Cerebellar cortex (tissue), 1 donor: ENCODE results near the gene PADI6.
"Not testable (repeated sequence)": the region's sequence is repeated elsewhere in the genome, so short reads cannot be mapped to it uniquely, and the experiment has no call there.

Experiments used
- DNase-seq: peaks from one replicate; pipeline ENCODE4 v3.0.0-alpha.2; 2015; ENCODE audit warnings: low spot score

The PADI6 gene

DNA sequence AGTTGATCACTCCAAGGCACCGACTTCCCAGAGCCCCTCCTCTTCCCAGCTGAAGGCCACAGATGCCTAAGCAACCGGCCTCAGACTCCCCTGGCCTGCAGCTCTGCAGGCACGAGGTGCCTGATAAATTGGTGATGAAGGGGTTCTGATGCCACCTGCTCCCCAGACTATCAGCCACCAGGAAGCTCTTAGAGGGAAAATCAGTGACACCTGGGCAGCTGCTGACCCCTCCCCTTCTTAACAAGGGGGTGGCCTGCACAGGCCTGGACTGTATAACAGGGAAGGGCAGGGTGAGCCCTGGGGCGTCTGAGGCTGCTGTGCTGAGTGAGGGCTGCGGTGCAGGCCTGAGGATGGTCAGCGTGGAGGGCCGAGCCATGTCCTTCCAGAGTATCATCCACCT is at the start of gene PADI6:
Gene PADI6 (plus strand): TSS at position 301 of the 400 bp plus-strand sequence. CDS start 50 bp downstream, at position 351.
- DNase-seq, result no peak

DNA sequence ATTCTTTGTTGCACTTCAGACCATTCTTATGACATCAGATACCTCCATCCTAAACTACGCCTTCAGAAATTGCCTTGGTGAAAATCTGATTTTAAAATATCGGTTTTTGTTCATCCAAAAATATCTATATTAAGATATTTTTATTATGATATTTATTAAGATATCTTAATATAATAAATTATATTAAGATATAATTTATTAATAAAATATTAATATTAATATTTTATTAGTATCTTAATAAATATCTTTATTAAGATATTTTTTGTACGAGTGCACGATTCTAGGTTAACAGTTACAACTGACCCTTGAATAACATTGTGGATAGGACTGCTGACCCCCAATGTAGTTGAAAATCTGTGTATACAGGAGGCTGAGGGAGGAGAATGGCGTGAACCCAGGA is 43.1 kb upstream of the PADI6 start:
- no peak for DNase-seq

- no peak for DNase-seq
Measured at GRCh38 chr1:17329610-17330009, 42.4 kb upstream of the PADI6 start.

- DNase-seq, result no peak
Measured at GRCh38 chr1:17330856-17331255, 41.1 kb upstream of the PADI6 start.

DNA sequence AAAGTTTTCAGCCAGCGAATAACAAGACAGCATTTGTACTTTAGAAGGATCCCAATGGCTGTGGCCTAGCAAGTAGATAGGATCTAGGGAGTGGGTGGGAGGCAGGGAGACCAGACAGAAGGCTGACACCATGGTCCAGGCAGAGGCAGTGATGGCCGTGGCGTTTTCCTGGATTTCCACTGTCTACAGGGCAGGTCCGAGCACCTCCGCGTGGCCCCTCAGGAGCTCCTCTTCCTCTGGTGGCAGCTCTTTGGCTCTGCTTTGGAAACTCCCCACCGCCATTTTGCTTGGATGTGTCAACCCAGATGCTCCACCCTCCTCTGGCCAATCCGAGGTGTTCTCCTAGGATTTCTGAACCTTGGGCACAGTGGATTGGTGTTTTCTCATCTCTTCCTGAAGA is 38.9 kb upstream of the PADI6 start:
- no peak for DNase-seq

DNA sequence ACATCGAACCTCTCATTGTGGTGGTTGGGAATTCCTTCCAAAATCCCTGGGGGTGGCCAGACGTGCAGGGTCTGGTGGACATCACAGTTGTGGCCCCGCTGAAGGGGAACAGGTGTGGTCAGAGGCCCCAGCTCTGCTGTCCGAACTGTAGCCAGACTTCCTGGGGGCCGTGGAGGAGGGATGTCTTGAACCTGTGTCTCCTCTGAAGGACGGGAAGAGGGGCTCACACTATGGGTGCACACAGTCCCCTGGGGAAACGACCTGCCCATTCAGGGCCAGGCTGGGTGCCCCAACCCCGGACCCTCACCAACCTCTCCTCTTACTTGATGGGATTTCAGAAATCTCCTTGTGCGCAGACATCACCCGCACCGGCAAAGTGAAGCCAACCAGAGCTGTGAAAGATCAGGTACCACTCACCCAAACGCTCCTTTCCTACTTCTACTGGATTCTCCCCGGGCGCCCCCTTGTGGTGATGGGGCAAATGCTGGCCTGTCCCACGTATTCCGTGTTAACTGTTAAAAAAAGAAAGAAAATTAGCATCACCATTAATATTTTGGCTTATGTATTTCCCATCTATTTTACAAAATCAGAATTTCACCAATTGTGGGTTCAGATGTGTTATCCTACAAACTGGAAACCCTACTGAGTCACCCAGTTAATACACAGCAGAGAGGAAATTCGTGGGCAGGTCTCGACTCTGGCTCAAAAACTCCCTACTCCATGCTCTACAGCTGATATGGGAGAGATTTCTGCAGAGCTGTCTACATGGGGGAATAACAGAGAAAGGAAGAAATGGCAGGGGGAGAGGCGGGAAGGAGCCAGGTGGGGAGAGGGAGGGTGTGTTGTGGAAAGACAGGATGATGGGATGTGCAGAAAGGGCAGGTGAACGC is 35.9 kb upstream of the PADI6 start:
- peak; percentile 52 for DNase-seq

GRCh38 chr1:17338706-17339493 is 33.1 kb upstream of the PADI6 start:
- DNase-seq, result no peak

DNA sequence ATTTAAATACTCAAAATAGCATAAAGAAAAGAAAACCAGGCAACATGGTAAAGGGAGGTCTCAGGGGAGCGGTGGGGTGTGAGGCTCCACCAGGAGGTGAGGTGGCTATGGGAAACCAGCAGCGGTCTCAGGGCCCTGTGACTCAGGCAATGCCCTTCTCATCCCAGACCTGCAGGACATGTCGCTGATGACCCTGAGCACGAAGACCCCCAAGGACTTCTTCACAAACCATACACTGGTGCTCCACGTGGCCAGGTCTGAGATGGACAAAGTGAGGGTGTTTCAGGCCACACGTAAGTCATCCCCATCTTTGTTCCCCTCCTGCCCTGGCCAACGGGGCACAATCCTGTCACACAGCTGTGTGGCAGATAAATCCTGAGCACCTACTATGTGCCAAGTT is 32.5 kb upstream of the PADI6 start:
- no peak for DNase-seq

DNA sequence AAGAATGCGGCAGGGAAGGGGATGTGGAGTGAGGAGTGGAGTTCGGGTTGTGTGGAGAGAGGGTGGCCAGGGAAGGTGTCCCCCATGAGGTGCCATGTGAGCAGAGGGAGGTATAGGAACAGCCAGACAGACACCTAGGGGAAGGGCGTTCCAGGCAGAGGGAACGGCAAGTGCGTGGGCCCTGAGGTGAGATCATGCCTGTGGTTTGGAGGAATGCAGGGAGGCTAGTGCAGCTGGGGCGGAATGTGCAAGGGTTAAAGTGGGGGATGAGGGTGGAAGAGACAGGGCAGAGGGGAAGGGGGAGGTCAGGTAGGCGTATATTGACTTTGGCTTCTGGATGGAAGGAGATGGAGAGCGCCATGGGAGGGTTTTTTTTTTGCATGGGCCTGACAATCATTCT is 31.6 kb upstream of the PADI6 start:
- DNase-seq, result no peak

- no peak for DNase-seq
Measured at GRCh38 chr1:17342014-17342441, 30.0 kb upstream of the PADI6 start.

DNA sequence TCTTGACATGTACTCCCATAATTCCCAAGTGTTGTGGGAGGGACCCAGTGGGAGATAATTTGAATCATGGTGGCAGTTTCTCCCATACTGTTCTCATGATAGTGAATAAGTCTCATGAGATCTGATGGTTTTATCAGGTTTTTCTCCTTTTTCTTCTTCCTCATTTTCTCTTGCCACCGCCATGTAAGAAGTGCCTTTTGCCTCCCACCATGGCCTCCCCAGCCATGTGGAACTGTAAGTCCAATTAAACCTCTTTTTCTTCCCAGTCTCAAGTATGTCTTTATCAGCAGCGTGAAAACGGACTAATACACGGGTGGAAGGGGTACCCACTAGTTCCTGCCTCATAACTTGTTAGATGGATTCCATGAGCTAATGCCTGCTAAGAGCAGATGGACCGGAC is 26.5 kb upstream of the PADI6 start:
- not testable (repeated sequence) for DNase-seq

DNA sequence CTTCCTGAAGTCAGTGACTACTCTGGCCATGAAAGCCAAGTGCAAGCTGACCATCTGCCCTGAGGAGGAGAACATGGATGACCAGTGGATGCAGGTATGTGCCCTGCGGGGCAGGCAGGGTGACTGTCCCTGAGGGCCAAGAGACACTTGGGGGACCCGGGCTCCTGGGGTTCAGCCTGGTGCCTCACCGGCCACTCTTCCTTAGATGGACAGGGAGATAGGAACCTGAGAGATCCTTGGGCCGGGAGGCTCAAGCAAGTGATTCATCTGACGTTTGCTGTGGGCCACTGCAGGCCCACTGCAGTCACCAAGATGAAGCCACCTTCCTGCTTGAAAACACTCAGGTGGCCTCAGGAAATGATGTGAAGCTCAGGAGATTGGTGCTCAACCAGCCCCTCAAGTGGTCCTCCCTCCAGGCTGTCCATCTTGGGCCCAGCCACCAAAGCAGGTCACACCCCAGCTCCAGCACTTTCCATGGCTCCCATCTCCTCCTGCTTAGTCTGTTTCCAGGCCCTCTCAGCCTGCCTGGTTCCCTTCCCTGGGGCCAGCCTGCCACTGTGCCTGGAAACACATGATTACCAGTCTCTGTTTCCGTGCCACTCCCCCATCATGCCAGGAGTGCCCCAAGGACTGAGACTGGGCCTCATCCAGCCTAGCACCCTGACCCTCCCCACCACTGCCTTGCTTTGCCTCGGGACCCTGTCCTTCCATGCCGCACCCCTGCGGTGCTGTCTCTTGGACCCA is 25.8 kb upstream of the PADI6 start:
- DNase-seq, result no peak

- no peak for DNase-seq
Measured at GRCh38 chr1:17347769-17348592, 24.0 kb upstream of the PADI6 start.

DNA sequence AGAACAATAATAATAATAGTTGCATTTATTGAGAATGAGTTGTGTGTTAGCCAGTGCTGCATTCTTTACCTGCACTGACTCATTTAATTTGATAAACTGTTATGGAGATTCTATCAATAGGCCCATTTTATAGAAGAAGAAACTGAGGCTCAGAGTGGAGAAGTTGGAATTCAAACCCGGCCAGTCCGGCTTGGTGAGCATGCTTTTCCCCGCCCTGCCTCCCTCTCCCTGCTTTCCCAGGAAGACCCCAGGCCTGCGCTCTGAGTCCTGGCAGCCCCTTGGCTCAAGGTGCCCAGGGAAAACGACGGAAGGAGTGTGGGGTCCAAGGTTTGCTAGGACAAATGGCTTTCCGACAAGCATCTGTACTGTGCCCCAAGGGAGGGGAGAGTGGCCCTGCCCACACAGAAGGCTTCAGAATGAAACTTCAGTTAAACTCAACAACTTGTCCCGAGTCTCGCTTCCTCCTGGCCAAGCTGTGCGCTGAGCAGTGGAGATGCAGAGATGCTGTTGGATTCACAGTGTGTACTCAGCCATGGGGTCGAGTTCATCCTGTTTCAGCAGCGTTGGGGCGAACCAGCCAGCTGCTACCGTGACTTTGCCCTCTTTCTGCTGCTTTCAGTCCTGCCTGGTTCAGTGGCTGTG is 23.3 kb upstream of the PADI6 start:
- DNase-seq, result no peak

DNA sequence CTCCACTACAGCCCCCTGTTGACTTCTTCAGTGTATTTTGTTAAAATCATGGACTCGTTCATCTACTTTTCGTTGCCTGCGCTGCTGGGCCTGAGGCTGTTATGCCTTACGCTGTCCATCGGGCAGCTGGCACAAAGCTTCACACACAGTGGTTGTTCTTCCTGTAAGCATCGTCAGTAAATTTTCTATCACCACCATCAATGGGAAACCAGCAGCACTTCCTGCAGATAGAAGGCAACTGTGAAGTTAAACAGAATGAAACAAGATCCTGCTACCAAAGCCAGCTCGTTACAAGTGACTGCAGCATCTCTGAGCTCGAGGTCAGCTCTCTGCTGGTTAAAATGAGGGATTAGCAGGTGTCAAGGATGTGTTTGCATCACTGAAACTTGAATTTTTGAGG is 21.9 kb upstream of the PADI6 start:
- no peak for DNase-seq

GRCh38 chr1:17350928-17351446 is 21.0 kb upstream of the PADI6 start:
- DNase-seq, result no peak

DNA sequence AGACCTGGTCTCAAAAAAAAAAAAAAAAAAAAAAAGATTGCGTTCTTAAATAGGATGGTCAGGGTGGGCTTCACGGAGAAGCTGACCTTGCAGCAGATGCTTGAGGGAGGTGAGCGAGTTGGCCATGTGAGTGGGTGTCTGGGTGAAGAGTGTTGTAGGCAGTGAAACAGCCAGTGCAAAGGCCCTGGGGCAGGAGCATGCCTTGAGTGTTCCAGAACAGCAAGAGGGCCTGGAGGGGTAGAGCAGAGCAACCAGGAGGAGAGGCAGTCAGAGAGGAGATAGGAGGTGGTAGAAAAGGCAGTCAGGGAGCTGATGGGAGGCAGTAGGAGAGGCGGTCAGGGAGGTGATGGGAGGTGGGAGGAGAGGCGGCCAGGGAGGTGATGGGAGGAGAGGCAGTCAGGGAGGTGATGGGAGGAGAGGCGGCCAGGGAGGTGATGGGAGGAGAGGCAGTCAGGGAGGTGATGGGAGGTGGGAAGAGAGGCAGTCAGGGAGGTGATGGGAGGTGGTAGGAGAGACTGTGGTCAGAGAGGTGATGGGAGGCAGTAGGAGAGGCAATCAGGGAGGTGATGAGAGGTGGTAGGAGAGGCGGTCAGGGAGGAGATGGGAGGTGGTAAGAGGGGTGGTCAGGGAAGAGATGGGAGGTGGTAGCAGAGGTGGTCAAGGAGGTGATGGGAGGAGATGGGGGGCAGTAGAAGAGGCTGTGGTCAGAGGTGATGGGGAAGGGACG is 20.2 kb upstream of the PADI6 start:
- no peak for DNase-seq

- DNase-seq, result no peak
Measured at GRCh38 chr1:17352419-17352909, 19.5 kb upstream of the PADI6 start.

DNA sequence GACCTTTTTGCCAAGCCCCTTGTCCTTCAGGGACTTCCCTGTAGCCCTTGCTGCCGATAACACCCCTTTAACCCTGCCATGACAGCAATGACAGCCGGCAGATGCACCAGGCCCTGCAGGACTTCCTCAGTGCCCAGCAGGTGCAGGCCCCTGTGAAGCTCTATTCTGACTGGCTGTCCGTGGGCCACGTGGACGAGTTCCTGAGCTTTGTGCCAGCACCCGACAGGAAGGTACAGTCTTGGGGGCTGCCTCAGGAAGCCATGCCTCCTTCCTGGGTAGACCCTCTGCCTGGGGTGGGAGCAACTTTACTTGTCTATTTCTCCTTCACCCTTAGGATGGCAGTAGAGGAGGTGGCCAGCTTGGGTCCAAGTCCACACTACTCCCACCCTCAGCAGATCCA is 16.1 kb upstream of the PADI6 start:
- no peak for DNase-seq
